Osteocyte (in vitro differentiated cells): ENCODE results near the gene VSX1. TPM values are rescaled to one million over a fixed set of nuclear protein-coding genes. Genes with fewer than 3 reads are reported as not detected.

Experiments used
- DNase-seq: peaks from one replicate; pipeline ENCODE4 v3.0.0; 2021; ENCODE audit warnings: mixed read lengths; ENCODE audit not compliant: unreplicated experiment; ENCODE audit errors: extremely low spot score
- H3K27ac Mint-ChIP-seq: one replicate; pipeline ENCODE4 v1.8.0; 2021; ENCODE audit warnings: mild to moderate bottlenecking, mixed read lengths; ENCODE audit not compliant: unreplicated experiment
- H3K27me3 Mint-ChIP-seq: one replicate; pipeline ENCODE4 v1.8.0; 2021; ENCODE audit warnings: mixed read lengths; ENCODE audit not compliant: unreplicated experiment
- H3K36me3 Mint-ChIP-seq: one replicate; pipeline ENCODE4 v1.8.0; 2021; ENCODE audit warnings: mixed read lengths; ENCODE audit not compliant: unreplicated experiment
- H3K4me1 Mint-ChIP-seq: one replicate; pipeline ENCODE4 v1.8.0; 2021; ENCODE audit warnings: mixed read lengths; ENCODE audit not compliant: unreplicated experiment
- H3K4me3 Mint-ChIP-seq: one replicate; pipeline ENCODE4 v1.8.0; 2021; ENCODE audit warnings: mild to moderate bottlenecking, moderate library complexity, mixed read lengths; ENCODE audit not compliant: unreplicated experiment
- H3K9me3 Mint-ChIP-seq: one replicate; pipeline ENCODE4 v1.8.0; 2021; ENCODE audit warnings: mixed read lengths; ENCODE audit not compliant: unreplicated experiment
- total RNA-seq: library from RNA; stranded (reverse); gene quantifications from 2 replicates; pipeline ENCODE4 v1.2.1, GENCODE V29; 2021
- TF ChIP-seq, protein P1 (sequence below): fragments of 200-600 bp; sonication (generic); IDR thresholded peaks from 2 replicates; pipeline ENCODE4 v1.5.0; 2021; ENCODE audit warnings: antibody characterized with exemption, mild to moderate bottlenecking, moderate library complexity

VSX1 gene
- total RNA-seq, 1 donor from 2014 or later: not detected

DNA sequence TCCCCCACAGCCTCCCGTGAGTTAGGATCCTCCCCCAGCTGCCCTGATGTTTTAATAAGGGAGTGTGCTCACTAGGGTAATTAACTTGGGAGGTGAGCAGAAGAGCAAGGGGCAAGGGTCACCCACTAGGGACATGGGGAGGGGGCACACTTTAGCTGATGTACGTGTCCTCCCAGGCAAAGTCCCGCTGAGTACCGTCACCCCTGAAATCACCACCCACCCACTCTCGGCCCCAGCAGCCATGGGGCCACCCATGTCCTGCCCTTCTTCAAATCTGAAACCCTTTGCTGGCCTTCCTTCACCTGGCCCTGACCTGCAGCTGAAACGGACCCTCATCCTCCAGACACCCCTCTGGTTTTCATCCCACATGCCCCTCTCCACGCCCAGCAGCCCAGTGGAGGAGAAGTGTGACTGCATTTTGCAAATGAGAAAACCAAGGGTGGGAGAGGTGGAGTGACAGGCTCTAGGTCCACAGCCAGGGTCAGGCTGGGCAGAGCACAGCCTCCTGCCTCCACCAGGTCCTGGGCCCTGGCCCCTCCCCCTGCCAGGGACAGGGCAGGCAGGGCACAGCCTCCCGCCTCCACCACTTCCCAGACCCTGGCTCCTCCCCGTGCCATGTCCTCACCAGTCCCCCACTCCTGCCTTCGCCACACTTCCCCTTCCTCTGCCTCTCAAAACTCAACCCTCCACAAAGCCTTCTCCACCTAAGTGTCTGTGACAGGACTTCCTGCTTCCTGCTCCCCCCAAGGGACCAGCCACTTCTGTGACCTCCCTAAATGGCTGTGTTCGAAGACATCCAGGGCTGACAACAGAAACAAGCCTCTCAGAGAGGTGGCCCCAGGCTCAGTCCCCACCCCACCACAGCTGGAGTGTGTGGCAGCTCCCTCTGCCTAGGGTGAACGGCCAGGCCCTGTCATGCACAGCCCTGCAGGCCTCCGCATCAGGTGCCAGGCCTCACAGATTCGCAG is 39.1 kb downstream of the VSX1 start:
- Mint-ChIP-seq H3K27ac (no peak overlapping the region), H3K27me3 (peaks cover under 1% of the 10 kb centered on the region), H3K4me1 (peaks cover 21% of the 10 kb centered on the region), H3K4me3 (no peak overlapping the region), H3K36me3 (no peaks in the 10 kb centered on the region), H3K9me3 (no peaks in the 10 kb centered on the region)
- no peak for DNase-seq
- TF ChIP-seq, protein P1, sequence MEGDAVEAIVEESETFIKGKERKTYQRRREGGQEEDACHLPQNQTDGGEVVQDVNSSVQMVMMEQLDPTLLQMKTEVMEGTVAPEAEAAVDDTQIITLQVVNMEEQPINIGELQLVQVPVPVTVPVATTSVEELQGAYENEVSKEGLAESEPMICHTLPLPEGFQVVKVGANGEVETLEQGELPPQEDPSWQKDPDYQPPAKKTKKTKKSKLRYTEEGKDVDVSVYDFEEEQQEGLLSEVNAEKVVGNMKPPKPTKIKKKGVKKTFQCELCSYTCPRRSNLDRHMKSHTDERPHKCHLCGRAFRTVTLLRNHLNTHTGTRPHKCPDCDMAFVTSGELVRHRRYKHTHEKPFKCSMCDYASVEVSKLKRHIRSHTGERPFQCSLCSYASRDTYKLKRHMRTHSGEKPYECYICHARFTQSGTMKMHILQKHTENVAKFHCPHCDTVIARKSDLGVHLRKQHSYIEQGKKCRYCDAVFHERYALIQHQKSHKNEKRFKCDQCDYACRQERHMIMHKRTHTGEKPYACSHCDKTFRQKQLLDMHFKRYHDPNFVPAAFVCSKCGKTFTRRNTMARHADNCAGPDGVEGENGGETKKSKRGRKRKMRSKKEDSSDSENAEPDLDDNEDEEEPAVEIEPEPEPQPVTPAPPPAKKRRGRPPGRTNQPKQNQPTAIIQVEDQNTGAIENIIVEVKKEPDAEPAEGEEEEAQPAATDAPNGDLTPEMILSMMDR: no peak

DNA sequence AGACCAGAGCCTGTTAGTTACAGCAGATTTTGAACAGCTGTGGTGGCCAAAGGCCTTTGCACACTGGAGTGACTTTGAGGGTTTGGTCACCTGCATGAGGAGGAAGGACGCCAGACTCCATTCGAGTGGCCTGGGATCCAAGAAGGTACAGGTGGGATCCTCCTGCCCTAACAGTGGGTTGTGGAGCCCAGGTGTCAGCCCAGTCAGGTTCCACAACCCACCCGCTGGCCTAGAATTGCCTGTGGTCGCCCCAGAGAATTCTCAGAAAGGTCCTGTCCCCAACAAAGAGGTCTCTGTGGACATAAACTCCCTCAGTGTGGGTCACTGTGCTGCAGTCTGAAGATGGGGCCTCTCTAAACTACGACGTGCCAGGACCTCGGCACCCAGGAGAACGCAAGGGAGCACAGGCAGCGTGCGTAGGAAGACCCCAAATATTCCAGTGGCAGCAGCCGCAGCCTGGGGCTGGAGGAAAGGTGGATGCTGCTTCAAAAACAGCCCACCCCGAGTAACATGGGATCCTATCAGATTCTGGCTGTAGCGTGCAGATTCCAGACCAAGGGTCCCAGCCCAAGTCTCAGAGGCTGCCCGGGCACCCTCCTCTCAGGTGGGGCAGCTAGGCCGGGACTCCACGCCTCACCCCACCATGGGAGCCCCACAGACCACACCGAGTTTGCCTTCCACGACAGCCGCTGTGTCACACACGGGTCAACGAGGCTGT is 40.0 kb downstream of the VSX1 start:
- Mint-ChIP-seq H3K36me3 (no peaks in the 10 kb centered on the region), H3K27me3 (no peaks in the 10 kb centered on the region), H3K4me3 (no peak overlapping the region), H3K27ac (no peak overlapping the region), H3K9me3 (no peaks in the 10 kb centered on the region), H3K4me1 (peaks cover 25% of the 10 kb centered on the region)
- TF ChIP-seq, protein P1: no peak
- DNase-seq: no peak

DNA sequence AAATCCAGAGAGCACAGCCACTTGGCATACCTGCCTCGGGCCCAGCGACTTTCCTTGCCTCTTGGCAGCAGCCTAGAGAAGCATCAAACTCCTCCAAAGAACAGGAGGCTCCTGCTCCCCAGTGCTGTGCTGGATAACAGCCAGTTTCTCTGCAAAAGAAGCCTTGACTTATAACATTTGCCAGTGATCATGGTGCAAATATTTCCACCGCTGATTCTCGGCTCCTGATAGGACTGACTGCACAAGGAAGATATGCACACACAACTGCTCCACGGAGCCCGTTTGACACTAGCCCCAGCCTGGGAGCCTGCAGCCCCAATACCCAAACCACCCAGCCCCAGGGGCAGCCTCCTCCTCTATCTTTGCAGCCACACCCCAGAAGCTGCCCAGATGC is 41.5 kb downstream of the VSX1 start:
- TF ChIP-seq, protein P1: no peak
- Mint-ChIP-seq H3K4me1 (peaks cover 38% of the 10 kb centered on the region), H3K9me3 (no peaks in the 10 kb centered on the region), H3K4me3 (no peak overlapping the region), H3K36me3 (no peaks in the 10 kb centered on the region), H3K27ac (no peak overlapping the region), H3K27me3 (no peaks in the 10 kb centered on the region)
- DNase-seq: no peak

DNA sequence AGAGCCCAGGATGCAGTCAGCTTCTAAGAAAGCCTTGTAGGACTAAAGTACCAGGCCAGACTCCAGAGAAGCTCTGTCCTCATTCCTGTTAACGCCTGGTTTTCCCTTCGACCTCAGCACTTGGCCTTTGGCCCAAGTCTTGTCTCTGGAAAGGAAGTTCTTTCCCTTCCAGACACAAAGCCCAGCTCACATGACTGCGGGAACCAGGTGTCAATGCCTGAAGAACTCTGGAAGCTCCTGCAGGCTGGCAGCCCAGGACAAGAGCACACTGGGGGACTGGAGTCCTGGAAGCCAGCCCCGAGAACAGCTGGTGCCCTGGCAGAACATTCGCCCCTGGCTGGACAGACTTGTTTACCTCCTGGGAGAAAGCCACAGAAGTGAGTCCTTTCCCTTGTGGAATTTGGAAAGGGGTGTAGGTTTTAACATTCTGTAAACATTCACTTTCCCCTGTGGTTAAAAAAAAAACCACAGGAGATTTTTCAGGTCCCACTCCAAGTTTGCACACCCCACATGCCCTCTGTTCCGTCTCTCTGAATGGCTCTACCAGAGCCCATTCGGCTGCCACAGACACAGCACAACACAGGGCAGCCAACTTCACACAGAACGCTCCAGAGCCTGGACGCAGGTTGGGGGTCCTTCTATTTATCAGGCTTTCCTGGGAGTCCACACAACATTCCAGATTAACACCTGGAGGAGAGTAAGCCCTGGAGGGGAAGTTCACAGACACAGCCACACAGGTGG is 42.1 kb downstream of the VSX1 start:
- TF ChIP-seq, protein P1: no peak
- H3K4me3 Mint-ChIP-seq: no peak overlapping the region
- no peaks in the 10 kb centered on the region for H3K36me3 Mint-ChIP-seq
- peaks cover 38% of the 10 kb centered on the region for H3K4me1 Mint-ChIP-seq
- no peaks in the 10 kb centered on the region for H3K9me3 Mint-ChIP-seq
- DNase-seq: no peak
- no peaks in the 10 kb centered on the region for H3K27me3 Mint-ChIP-seq
- H3K27ac Mint-ChIP-seq: peak overlapping the region; percentile 54
